ENCODE measurements around the gene ST6GALNAC3.

The ST6GALNAC3 gene

DNA sequence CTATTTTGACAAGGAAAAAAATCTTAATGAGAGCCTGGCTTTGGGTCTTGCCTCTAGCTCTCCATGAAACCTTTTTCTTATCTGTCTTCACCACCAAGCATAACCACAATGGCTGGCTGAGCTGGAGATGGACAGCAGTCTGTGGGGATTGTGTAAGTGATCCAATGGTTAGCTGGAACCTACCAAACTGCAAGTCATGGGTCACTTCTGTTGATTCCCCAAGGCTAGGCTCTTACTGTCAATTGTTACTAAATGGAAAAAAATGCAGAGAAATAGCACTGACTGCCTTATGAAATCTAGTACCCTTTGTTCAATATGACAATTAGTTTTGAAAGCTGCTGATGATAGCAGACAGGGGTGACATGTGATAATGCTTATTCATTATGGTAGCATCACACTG lies 359.0 kb downstream of the ST6GALNAC3 start:
- DNase-seq (ENCODE audit: low spot score): no peak

DNA sequence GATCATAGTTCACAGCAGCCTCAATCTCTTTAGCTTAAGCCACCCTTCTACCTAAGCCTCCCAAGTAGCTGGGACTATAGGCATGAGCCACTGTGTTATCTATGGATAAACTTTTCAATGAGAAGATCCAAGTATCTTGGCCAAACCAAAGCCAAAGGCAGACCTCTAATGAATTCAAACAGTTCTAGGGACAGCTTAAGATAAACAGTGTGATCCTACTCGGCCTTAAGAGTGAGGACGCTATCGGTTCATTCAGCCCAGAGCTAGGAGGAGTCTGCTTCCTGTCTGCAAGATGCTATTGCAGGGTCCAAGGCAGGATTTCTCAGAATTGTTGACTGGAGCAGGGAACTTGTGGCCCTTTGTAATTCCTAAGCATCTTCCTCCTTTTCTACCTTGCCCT lies 368.7 kb downstream of the ST6GALNAC3 start:
- no peak for DNase-seq (ENCODE audit: low spot score)

DNA sequence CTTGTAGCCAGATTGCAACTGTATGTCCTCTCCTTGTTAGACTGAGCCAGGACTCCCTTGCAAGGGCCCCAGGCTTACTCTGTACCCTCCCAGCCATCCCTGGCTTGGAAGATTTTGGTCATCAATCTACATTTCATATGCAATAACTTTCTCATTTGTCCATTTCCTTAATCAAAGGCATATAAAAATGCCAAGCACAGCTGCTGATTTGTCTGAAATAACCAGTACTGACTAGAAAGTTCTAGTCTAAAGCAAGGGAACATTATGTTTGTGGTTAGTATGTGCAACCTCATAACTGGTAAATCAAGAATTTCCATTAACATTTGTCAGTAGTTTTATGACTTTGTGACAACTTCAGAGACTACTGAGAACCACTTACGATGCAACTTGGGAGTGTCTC lies 370.2 kb downstream of the ST6GALNAC3 start:
- DNase-seq (ENCODE audit: low spot score): no peak

DNA sequence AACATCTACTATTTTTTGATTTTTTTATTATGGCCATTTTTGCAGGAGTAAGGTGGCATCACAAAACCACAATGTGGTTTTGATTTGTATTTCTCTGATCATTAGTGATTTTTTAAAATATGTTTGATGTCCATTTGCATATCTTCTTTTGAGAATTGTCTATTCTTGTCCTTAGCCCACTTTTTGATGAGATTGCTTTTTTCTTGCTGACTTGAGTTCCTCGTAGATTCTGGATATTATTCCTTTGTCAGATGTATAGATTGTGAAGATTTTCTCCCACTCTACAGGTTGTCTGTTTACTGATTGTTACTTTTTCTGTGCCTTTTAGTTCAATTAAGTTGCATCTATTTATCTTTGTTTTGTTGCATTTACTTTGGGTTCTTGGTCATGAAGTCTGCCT lies 375.7 kb downstream of the ST6GALNAC3 start:
- DNase-seq (ENCODE audit: low spot score): no peak

DNA sequence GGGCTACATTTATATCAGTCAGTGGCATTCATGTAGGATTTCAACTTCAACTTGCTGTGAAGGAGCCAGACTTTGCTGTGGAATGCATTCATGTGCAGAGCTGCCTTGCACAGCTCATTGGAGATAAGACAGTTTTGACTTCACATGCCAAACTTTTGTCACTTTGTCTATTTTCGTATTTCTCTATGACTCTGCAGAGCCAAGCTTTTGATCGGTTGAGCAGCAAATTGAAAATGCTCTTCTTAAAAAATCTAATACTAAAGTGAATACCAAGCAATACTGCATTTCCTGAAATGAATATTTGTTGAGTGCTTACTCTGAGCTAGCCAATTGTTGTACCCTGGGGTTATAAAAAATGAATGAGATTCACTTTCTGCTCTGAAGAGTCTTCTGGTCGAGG lies 388.7 kb downstream of the ST6GALNAC3 start:
- DNase-seq (ENCODE audit: low spot score): no peak

DNA sequence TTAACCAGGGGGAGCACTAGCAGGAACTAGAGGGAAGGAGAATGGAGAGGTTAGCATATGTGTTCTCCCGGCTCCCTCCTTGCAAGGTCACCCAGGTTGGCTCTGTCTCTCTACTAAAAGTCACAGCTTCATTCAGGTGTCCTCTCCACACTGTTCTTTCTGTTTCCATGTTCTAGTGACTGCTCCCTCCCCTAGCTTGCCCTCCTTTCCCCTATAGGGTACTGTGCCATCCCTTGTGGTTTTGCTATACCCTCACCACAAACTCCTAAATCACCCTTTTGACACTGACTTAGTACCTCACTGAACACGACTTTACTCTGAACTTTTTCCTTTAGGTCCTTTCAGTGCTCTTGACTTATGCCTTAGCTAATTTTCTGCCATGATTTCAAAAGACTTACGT lies 389.3 kb downstream of the ST6GALNAC3 start:
- DNase-seq (ENCODE audit: low spot score): no peak

DNA sequence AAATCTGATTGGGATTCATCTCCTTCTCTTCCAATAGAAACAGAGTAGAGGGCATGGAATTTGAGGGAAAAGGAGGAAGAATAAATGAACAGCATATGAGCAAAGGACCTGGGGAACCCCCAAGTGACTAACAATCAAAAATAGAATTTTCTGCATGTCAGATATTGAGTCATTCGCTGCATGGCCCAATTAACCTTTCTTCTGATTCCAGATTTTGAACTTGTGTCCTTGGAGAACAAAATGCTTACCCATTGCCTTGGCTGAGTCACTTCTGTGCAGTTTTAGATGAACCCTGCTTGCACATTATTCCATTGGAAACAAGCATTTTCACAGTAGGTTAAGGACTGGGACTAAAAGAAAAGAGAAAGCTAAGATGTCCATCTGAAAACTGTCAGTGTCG lies 390.5 kb downstream of the ST6GALNAC3 start:
- no peak for DNase-seq (ENCODE audit: low spot score)

DNA sequence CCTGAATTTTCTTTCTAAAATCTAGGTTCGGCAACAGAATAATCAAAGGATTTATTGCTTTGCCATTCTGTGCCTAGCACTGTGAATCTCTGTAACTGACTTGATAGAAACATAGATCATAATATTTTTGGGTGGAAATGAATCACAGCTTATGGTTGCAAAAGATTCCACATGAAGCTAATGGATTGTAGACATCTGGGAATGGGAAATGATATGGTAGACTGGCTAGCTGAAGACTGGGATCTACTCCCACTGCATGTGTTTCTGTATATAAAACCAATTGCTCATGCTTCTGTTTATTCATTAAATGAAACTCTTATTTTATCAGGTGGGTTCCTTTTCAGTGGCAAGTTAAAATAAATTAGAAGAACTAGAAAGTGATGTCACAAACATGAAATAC lies 395.6 kb downstream of the ST6GALNAC3 start:
- no peak for DNase-seq (ENCODE audit: low spot score)

DNA sequence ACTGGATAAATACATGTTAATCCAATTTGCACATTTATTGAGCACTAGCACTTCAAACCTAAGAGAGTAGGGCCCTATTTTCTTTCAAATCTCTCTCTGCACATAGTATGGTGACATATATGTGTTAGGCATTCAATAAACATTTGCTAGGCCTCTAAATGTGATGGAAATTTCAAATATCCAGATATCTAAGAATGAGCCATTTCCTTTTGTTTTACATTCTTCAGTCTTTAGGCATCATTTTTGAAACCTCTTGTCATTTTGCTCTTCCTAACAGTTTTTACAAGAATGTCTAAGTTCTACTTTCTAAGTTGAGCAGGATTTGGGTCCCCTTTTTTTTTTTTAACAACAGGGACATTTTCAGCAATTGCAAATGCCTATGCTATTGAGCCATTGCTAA lies 397.0 kb downstream of the ST6GALNAC3 start:
- no peak for DNase-seq (ENCODE audit: low spot score)

DNA sequence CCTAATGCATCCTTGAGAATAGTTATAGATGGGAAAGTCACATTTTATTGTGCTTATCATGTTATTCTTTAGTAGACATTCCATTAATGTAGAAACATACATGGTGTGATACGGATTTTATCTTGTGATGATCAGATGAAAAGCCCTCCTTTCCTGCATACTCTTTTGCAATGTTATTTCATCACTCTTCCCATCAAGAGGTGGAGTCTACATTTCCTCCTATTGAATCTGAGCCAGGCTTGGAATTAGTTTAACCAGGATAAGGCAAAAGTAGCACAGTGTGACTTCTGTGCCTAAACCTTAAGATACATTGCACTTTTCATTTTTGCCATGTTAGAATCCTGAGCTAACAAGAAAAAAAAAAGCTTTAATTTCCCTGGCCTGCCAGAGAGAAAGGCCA lies 399.0 kb downstream of the ST6GALNAC3 start:
- no peak for DNase-seq (ENCODE audit: low spot score)

DNA sequence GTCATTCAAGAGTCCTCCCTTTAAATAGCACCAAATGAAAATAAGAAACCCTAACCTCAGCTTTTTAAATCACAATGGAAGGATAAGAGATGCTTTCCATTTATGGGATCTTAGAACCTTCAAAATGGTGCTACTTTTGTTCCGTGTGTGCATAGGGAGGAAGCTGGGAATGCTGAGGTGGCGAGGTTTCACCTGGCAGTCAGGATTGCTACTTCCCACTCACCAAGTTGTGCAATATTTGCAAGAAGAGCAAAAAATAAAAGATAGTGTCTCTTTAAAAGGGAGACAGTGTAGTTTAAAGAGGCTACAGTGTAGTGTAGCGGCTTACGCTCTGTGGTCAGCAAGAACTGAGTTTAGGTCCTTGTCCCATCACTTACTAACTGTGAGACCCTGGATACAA lies 400.4 kb downstream of the ST6GALNAC3 start:
- no peak for DNase-seq (ENCODE audit: low spot score)

DNA sequence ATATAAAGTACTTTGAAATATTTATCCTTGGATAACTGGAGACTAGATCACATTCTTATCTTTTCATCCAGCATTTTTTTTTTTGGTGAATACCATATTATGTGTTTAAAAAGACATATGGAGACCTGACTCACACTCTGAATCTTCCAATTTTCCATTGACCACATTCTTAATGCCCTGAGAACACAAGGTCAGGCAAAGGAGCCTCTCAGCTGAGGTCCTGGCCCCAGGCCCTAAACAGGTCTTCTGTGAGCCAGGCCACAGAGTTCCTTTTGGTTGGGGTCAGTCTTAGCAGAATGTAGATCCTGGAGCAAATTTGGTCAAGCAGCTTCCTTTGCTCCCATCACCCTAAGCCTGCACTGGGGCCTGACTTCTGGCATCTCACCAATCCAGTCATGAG lies 402.6 kb downstream of the ST6GALNAC3 start:
- no peak for DNase-seq (ENCODE audit: low spot score)

DNA sequence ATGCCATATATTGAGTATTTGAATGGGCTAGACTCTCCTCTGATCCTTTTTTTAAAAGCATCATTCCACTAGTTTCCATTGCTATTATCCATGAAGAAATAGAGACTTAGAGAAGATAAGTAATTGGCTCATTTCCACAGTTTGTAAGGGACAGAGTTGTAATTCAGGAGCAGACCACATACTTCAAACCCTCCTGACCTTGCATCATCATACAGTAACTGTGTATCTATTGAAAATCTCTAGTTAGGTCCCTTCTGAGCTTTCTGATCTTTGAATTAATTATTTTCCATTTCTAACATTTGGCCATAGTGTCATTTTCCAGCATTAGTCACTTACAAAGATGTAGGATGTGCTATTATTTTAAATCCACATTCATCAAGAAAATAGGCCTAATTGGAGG lies 406.3 kb downstream of the ST6GALNAC3 start:
- DNase-seq (ENCODE audit: low spot score): no peak

DNA sequence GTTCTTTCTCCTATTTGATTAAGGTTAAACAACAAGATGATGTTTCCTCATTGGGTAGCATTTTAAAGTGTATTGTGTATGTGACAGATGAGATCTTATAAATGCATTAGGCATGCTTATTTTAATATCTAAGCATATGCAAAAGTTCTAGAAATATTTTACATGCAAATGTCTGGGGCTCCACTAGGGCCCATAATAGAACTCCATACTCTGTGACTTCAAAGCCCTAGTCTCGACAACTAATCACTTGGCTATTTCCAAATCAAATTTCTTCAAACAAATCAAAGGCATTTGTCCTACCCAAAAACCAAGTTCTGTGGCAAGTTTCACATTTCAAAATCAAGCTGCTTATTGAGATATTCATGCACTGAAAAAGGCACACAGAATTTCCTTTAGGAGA lies 407.1 kb downstream of the ST6GALNAC3 start:
- DNase-seq (ENCODE audit: low spot score): no peak

DNA sequence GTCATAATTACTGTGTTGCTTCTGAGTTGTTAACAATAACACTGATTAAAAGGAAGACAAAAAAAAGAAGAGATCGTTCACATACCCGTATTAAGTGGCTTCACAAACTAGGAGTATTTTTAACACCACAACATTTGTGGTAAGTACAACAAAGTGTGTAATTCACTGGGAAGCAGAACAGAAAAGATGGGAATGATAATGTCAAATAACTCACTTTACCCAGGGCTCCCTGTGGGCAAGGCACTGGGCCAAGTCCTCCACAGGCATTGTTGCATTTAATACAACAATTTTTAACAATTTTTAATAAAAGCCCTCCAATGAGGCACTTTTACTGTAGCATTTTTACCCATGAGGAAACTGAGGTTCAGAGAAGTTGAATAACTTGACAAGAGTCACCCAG lies 407.7 kb downstream of the ST6GALNAC3 start:
- no peak for DNase-seq (ENCODE audit: low spot score)

DNA sequence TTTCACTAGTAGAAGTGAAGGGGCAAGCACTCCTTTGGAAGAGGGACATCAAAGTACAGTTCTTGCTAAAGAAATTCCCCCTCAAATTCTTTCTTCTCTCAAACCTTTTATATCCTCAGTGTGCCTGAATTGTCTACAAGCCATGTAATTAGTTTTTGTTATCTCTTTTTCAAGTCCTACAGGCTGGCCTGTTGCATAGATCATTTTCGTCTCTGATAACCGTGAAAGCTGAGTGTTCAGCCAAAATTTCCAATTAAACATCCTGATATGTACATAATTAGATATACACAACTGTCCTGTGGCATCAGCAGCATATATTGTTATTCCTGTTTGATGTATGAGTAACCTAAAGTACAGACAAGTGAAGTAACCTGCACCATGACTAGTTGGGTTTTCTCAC lies 417.2 kb downstream of the ST6GALNAC3 start:
- no peak for DNase-seq (ENCODE audit: low spot score)

DNA sequence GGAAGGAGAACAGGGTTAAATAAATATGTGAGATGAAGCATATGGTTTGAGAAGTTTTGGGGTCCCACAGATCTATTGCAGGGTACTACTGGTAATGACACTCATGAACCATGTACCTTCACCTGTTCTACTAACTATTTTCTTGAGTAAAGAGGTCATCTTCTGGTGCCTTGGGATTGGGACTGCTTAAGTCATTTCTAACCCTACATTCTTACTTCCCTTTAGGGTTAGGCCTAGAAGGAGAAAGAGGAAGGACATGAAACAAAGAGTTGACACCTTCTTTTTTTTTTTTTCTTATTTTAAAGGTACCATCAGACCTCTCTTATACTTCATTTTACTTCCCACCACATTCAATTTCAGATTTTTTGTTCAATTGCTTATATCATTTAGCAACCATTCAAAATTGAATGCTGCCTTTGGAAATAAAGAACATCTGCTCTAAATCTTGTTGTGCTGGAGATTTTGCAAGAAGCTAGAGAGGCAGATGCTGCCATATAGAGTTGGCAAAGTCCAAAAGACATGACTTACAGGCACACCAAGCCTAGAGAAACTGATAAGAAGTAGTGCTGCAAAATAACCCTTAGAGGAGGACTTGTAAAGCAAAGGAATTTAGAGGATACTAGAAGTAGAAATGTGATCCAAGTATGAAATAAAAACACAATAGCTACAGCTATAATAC lies 418.3 kb downstream of the ST6GALNAC3 start:
- DNase-seq (ENCODE audit: low spot score): no peak

DNA sequence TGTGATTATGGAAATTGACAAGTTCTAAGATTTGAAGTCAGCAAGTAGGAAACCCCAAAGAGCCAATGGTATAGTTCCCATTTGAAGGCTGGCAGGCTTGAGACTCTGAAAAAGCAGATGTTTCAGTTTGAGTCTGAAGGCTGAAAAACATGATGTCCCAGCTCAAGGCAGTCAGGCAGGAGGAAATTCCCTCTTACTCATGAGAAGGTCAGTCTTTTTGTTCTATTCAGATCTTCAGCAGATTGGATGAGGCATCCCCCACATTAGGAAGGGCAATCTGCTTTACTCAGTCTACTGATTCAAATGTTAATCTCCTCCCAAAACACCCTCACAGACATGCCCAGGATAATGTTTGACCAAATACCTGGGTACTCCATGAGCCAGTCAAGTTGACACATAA lies 420.3 kb downstream of the ST6GALNAC3 start:
- no peak for DNase-seq (ENCODE audit: low spot score)

DNA sequence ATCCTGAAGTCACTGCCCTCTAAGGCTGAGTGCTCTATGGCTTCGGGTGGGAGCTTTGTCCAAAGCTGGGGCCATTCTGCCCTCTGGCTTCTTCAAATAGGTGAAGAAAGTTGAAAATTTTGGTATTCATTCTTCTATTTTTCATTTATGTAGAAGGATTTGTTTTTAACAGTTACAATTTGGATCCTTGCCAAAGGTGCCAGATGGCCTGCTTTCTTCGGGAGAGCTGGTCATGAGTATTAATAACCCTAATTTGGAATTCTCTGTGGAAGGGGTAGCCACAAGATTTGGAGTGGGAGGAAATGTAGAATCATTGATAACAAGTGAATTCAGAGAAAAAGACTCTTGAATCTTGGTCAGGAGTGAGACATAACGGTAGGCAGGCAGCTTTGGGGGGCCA lies 422.3 kb downstream of the ST6GALNAC3 start:
- no peak for DNase-seq (ENCODE audit: low spot score)

DNA sequence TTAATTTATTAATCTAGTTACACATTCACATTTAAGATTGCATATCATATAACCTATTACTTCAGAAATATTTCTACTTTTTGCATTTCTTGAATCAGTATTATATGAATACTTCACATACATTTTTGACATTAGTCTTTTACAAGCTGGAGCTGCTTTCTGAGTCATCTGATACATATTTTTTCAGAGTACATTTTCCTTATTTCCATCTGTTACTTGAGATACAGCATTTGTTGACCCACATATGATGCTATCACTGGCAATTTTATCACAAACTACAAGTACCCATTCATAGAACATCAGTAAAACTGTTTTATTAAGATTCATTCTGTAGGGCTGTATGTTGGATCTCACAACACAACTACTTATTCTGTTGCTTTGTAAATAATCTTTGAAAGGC lies 425.6 kb downstream of the ST6GALNAC3 start:
- no peak for DNase-seq (ENCODE audit: low spot score)

DNA sequence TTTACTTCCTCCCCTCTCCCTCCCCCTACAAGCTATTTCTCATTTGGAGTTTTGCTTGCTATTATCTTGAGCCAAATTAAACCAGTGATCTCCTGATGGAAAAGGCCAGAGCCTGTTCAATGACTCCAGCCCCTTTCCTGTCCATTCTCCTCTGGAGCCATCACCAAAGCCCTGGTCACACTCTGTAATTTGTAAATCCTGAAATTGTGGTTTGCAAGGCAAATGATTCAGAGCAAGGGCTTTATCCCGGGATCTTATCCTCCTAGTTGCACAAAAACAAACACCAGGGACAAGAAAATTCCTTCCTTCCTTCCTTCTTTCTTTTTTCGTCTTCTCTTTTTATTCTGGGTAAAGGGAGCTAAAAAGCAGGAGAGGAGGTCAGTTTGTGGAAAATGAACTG lies 426.6 kb downstream of the ST6GALNAC3 start:
- DNase-seq (ENCODE audit: low spot score): no peak

DNA sequence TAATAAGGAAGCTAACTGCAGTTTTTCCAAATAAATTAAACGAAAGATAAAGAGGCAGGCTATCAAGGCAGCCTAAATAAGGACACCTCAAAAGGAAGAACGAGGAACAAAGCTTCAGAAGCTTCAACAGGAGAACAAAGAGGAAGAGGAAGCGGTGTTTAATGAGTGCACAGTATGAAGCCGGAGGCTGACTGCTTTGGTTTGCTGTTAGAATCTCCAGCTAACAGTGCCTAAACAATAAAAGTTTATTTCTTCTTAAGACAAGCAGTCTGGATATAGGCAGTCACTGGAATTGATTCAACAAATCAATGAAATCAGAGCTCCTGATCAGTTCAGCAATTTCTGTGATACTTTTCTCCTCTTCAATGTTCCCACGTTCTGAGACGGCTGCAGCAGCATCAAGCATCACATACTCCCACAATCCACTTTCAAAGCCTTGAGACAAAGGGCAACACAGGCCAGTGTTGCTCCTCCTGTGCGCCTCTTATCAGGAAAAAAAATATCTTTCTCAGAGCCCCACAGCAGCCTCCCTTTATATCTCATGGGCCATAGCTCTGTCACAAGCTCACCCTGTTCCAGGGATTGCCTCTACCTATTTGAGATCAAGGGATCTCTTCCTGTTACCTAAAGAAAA lies 427.2 kb downstream of the ST6GALNAC3 start:
- no peak for DNase-seq (ENCODE audit: low spot score)

DNA sequence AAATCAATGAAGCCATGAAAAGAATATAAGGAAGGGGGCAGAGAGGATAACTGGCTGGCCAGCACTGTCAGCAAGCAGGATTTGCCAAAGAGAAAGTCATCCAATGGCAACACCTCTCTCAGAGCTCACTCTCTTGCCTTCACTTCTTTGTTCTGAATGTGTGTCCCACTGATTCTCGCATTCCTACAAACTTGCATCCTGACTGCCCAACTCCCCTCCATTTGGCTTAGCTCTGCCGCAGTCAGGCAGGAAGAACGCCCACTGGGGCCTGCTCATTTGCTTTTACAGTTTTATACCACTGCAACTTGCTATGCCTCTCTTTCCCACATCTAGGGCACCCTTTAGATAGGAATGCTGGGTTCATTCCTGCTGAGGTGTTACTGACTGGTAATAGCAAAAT lies 428.6 kb downstream of the ST6GALNAC3 start:
- no peak for DNase-seq (ENCODE audit: low spot score)

DNA sequence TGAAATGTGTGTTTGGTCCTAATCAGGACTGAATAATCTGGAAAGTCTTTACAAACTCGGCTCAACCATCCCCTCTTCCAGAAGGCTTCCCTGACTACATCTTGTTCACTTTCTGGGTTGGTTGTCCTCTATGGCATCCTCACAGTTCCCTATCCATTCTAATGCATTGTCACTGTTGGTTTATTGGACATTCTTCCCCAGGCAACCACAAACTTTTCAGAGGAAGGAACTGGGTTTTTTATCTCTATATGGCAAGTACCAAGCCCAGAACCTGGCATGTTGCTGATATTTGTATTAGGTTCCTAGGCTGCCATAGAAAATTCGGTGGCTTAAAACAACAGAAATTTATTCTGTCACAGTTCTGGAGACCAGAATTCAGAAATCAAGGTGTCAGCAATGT lies 429.2 kb downstream of the ST6GALNAC3 start:
- no peak for DNase-seq (ENCODE audit: low spot score)

Measured in hematopoietic multipotent progenitor cell treated with erythropoietin and hydrocortisone succinate and interleukin-3 and kit ligand, for 15 days (in vitro differentiated cells).